T-helper 2 cell treated with Interferon-gamma antibody and Interleukin-4, amounts not matched to agents 5 μg/mL and 100 μg/mL, for 36 hours (primary cell): ENCODE data around the gene TLR3.
A peak's percentile ranks its signal among the peaks of the same experiment; 100 is the strongest.

Source experiments
- DNase-seq: peaks from one replicate; pipeline ENCODE4 v3.0.0; 2021; ENCODE audit warnings: low spot score
- H3K27ac Mint-ChIP-seq: one replicate; pipeline ENCODE4 v1.8.0; 2021; ENCODE audit warnings: mild to moderate bottlenecking, mixed read lengths
- H3K27me3 Mint-ChIP-seq: one replicate; pipeline ENCODE4 v1.8.0; 2021; ENCODE audit warnings: low read depth, mixed read lengths
- H3K36me3 Mint-ChIP-seq: one replicate; pipeline ENCODE4 v1.8.0; 2021; ENCODE audit warnings: low read depth, mixed read lengths
- H3K4me1 Mint-ChIP-seq: one replicate; pipeline ENCODE4 v1.8.0; 2021; ENCODE audit warnings: low read depth, mixed read lengths
- H3K4me3 Mint-ChIP-seq: one replicate; pipeline ENCODE4 v1.8.0; 2022; ENCODE audit warnings: mild to moderate bottlenecking, moderate library complexity, mixed read lengths
- H3K9me3 Mint-ChIP-seq: one replicate; pipeline ENCODE4 v1.8.0; 2021; ENCODE audit warnings: mixed read lengths

TLR3 gene

DNA sequence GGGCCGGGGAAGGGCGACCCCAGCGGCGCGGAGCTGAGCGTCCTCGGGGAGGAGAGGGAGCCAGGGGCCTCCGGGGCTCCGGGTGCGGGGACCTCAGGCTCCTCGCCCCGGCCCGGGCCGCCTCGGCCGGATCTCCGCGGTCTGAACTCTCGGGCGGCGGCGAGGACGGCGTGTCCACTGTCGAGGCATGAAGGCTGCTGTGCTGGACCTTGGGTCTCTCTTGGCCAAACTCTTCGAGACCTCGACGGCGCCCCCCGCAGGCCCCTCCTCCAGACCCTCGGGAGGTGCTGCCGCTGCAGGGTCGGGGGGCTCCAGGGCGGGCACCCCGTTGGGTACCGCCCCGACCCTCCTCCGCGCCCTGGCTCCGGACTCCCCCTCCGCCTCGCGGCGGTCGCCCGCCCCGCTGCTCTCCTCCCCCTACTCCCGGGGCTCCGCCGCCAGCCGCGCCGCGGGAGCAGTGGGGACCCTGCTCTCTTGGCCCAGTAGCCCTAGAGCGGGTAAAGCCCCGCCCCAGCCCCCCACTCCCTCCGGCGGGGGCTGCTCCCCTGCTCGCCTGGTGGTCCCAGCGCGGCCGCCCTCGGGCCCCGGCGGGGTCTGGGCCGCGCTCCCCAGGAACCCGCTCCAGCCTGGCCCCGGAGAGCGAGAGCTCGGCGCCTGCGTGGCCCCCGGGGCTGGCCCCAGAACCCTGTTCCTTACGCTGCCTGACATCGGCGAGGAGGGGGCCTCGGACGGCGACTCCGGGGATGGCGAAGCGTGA is 36.1 kb downstream of the TLR3 start:
- DNase-seq = no peak
- H3K27me3 Mint-ChIP-seq = peaks cover 53% of the 10 kb centered on the region
- H3K36me3 Mint-ChIP-seq = no peaks in the 10 kb centered on the region
- H3K27ac Mint-ChIP-seq = no peak overlapping the region
- H3K4me3 Mint-ChIP-seq = peak overlapping the region; percentile 67
- H3K9me3 Mint-ChIP-seq = no peaks in the 10 kb centered on the region
- H3K4me1 Mint-ChIP-seq = peaks cover 3% of the 10 kb centered on the region

GRCh38 chr4:186105647-186106321 is 36.8 kb downstream of the TLR3 start:
- Mint-ChIP-seq H3K36me3 (no peaks in the 10 kb centered on the region), H3K4me1 (peaks cover 3% of the 10 kb centered on the region), H3K4me3 (peak overlapping the region; percentile 67), H3K27me3 (peaks cover 53% of the 10 kb centered on the region), H3K9me3 (no peaks in the 10 kb centered on the region), H3K27ac (no peak overlapping the region)
- no peak for DNase-seq

- Mint-ChIP-seq H3K4me3 (no peak overlapping the region), H3K27me3 (peaks cover 50% of the 10 kb centered on the region), H3K36me3 (no peaks in the 10 kb centered on the region), H3K9me3 (no peaks in the 10 kb centered on the region), H3K27ac (no peak overlapping the region), H3K4me1 (peaks cover 3% of the 10 kb centered on the region)
- no peak for DNase-seq
These were observed 39.0 kb downstream of the TLR3 start for GRCh38 chr4:186107947-186108346.

GRCh38 chr4:186108391-186108790 is 39.4 kb downstream of the TLR3 start:
- Mint-ChIP-seq H3K36me3 (no peaks in the 10 kb centered on the region), H3K9me3 (no peaks in the 10 kb centered on the region), H3K4me1 (peaks cover 3% of the 10 kb centered on the region), H3K27ac (no peak overlapping the region), H3K4me3 (no peak overlapping the region), H3K27me3 (peaks cover 46% of the 10 kb centered on the region)
- no peak for DNase-seq

DNA sequence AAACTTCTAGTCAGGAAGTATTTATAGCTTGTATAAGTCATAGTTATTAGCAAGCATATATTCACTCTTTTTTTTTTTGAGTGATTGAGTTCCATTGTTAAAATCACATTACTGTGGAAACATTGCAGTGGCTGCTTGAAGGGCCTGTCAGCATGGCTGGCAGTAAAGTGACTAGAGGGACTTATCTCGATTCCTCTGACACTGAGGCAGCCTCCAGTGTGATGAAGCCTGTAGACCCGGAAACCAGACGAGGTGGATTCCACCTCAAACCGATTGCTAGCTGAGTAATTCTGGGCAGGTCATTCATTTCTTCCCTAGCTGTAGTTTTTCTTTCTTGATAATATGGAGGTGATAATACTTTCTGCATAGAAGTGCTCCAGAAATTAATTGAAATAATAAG is 40.3 kb downstream of the TLR3 start:
- DNase-seq = no peak
- H3K4me1 Mint-ChIP-seq = peaks cover 3% of the 10 kb centered on the region
- peaks cover 38% of the 10 kb centered on the region for H3K27me3 Mint-ChIP-seq
- H3K9me3 Mint-ChIP-seq = no peaks in the 10 kb centered on the region
- no peak overlapping the region for H3K4me3 Mint-ChIP-seq
- no peaks in the 10 kb centered on the region for H3K36me3 Mint-ChIP-seq
- H3K27ac Mint-ChIP-seq = no peak overlapping the region

DNA sequence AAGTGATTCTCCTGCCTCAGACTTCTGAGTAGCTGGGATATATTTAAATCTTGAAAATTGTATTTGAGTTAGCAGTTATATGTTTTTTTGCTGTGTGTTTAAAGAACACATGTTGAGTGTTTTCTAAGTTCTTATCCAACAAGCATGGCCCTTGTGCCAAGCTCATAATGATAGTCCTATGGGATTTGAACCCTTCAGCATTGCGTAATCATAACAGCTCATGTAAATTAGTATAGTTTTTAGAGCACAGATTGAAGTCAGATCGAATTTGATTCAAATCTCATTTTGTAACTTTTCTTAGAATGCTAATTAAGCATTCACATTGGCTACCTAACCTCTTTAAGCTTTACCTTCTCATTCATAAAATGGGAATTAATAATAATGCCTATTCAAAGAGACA is 47.7 kb downstream of the TLR3 start:
- Mint-ChIP-seq H3K4me1 (no peaks in the 10 kb centered on the region), H3K4me3 (no peak overlapping the region), H3K27me3 (peaks cover 8% of the 10 kb centered on the region), H3K27ac (no peak overlapping the region), H3K9me3 (no peaks in the 10 kb centered on the region), H3K36me3 (no peaks in the 10 kb centered on the region)
- no peak for DNase-seq

- Mint-ChIP-seq H3K36me3 (no peaks in the 10 kb centered on the region), H3K27ac (no peak overlapping the region), H3K4me3 (no peak overlapping the region), H3K27me3 (peaks cover 8% of the 10 kb centered on the region), H3K4me1 (no peaks in the 10 kb centered on the region), H3K9me3 (no peaks in the 10 kb centered on the region)
- DNase-seq = no peak
These were observed 49.6 kb downstream of the TLR3 start for GRCh38 chr4:186118582-186118981.

DNA sequence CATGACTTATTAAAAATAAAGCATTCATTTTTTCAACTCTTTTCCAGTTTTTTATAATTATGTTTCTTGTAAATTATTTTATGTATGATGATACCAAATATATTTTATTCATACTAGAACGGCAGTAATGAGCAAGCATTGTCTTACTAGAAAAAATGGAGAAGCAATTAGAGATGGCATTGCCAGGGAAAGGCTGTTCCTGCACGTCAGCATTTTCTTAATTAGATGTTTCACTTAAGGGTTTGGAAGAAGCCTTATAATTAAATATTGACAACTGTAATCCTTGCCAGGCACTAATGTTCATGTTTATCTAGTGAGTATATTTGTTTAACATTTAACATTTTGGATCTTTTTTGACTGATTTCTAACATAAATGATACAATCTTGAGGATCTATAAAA is 52.1 kb downstream of the TLR3 start:
- H3K4me3 Mint-ChIP-seq = no peak overlapping the region

DNA sequence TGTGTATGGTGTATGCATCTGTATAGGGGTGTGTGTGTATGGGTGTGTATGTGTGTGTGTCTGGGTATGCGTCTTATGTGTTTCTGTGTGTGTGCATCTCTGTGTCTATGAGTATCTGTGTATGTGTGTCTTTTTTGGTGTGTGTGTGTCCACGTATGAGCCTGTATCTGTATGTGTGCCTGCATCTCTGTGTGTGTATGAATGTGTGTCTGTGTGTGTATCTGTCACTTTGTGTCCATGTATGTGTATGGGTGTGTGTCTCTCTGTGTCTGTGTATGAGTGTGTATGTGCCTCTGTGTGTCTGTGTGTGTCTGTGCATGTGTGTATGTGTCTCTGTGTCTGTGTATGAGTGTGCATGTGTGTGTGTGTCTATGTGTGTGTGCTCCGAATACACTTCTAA is 59.9 kb downstream of the TLR3 start:
- no peak overlapping the region for H3K4me3 Mint-ChIP-seq
- DNase-seq = no peak

More for the DNA sequence above, 52.1 kb downstream of the TLR3 start:
- no peaks in the 10 kb centered on the region for H3K36me3 Mint-ChIP-seq
- no peak for DNase-seq
- H3K27ac Mint-ChIP-seq = no peak overlapping the region
- no peaks in the 10 kb centered on the region for H3K9me3 Mint-ChIP-seq
- peaks cover 8% of the 10 kb centered on the region for H3K27me3 Mint-ChIP-seq
- H3K4me1 Mint-ChIP-seq = no peaks in the 10 kb centered on the region

GRCh38 chr4:186131935-186132334 is 63.0 kb downstream of the TLR3 start:
- H3K4me1 Mint-ChIP-seq = peaks cover 10% of the 10 kb centered on the region
- H3K27me3 Mint-ChIP-seq = peaks cover 5% of the 10 kb centered on the region
- H3K36me3 Mint-ChIP-seq = no peaks in the 10 kb centered on the region

More for the DNA sequence above, 59.9 kb downstream of the TLR3 start:
- peaks cover 5% of the 10 kb centered on the region for H3K27me3 Mint-ChIP-seq
- H3K36me3 Mint-ChIP-seq = no peaks in the 10 kb centered on the region
- no peaks in the 10 kb centered on the region for H3K9me3 Mint-ChIP-seq
- H3K4me1 Mint-ChIP-seq = peaks cover 8% of the 10 kb centered on the region
- no peak overlapping the region for H3K27ac Mint-ChIP-seq

GRCh38 chr4:186132577-186133242 is 63.8 kb downstream of the TLR3 start:
- Mint-ChIP-seq H3K4me1 (peaks cover 10% of the 10 kb centered on the region), H3K27ac (no peak overlapping the region), H3K9me3 (no peaks in the 10 kb centered on the region), H3K4me3 (no peak overlapping the region), H3K27me3 (peaks cover 5% of the 10 kb centered on the region), H3K36me3 (no peaks in the 10 kb centered on the region)
- no peak for DNase-seq

More at GRCh38 chr4:186131935-186132334, 63.0 kb downstream of the TLR3 start:
- H3K4me3 Mint-ChIP-seq = no peak overlapping the region
- H3K9me3 Mint-ChIP-seq = no peaks in the 10 kb centered on the region
- H3K27ac Mint-ChIP-seq = no peak overlapping the region
- DNase-seq = no peak

GRCh38 chr4:186134257-186134656 is 65.3 kb downstream of the TLR3 start:
- H3K4me1 Mint-ChIP-seq = peaks cover 10% of the 10 kb centered on the region
- H3K36me3 Mint-ChIP-seq = no peaks in the 10 kb centered on the region
- peaks cover 8% of the 10 kb centered on the region for H3K27me3 Mint-ChIP-seq
- peak overlapping the region; percentile 3 for H3K4me3 Mint-ChIP-seq
- no peak overlapping the region for H3K27ac Mint-ChIP-seq
- H3K9me3 Mint-ChIP-seq = no peaks in the 10 kb centered on the region
- DNase-seq = no peak

DNA sequence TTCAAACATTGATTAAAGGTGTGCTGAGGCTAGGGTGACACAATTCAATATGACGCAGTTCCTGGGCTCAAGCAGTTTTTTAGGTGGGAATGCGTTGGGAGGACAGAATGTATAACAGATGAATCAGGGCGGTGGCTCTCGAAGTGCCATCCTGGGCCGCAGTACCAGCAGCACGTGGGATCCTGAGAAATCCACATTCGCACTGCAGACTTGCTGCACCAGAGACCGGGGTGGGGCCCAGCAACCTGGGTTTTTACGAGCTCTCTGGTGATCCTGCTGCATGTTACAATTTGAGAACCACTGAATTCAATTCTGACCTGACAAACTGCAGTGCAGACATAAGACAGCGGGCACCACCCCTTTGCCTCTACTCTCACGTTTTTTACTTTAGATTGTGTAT is 65.9 kb downstream of the TLR3 start:
- Mint-ChIP-seq H3K36me3 (no peaks in the 10 kb centered on the region), H3K27me3 (peaks cover 8% of the 10 kb centered on the region), H3K4me3 (no peak overlapping the region), H3K27ac (no peak overlapping the region), H3K9me3 (no peaks in the 10 kb centered on the region), H3K4me1 (peaks cover 10% of the 10 kb centered on the region)
- no peak for DNase-seq

DNA sequence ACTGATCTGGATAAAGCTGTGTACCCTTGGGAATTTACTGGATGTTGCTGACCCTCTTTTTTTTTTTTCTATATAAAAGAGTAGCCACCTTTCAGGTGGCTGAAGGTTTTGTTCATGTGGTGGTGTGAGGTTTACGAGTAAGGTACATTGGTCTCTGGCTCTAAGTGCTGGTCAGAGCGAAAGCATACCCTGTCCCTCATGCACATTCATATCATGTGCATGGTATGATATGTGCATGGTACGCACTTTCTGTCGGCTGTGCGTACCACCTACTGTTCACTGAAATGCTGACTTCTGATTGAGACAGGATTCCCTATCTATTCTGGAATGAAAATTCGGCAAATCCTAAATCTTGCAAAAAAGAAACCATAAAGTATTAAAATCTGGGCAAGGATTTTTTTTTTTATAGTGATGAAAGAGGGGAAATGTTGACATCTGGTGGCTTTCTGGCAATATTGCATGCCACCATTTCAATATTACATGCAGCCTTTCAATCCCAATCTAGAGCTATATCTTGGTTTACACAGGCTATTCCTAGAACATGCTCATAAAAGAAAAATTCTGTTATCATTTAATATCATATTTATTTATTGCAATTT is 68.3 kb downstream of the TLR3 start:
- Mint-ChIP-seq H3K27ac (no peak overlapping the region), H3K36me3 (no peaks in the 10 kb centered on the region), H3K27me3 (peaks cover 18% of the 10 kb centered on the region), H3K4me3 (no peak overlapping the region), H3K9me3 (no peaks in the 10 kb centered on the region), H3K4me1 (peaks cover 9% of the 10 kb centered on the region)
- no peak for DNase-seq
